NB4 (cell line): ENCODE measurements around the gene PARD3.

Experiments used
- MYC ChIP-seq: IDR thresholded peaks from 2 replicates; pipeline ENCODE4 v1.6.1; 2011; ENCODE audit warnings: low read depth, low read length
- POLR2A ChIP-seq: IDR thresholded peaks from 2 replicates; pipeline ENCODE4 v1.6.1; 2011; ENCODE audit warnings: mild to moderate bottlenecking; ENCODE audit not compliant: insufficient read length; ENCODE audit errors: extremely low read depth
- TF ChIP-seq, protein P1 (sequence below): IDR thresholded peaks from one replicate; pipeline ENCODE4 v1.5.1; 2012; ENCODE audit warnings: low read depth, low read length
- TF ChIP-seq, protein P2 (sequence below): IDR thresholded peaks from 2 replicates; pipeline ENCODE4 v1.6.1; 2011; ENCODE audit warnings: low read depth, low read length

DNA sequence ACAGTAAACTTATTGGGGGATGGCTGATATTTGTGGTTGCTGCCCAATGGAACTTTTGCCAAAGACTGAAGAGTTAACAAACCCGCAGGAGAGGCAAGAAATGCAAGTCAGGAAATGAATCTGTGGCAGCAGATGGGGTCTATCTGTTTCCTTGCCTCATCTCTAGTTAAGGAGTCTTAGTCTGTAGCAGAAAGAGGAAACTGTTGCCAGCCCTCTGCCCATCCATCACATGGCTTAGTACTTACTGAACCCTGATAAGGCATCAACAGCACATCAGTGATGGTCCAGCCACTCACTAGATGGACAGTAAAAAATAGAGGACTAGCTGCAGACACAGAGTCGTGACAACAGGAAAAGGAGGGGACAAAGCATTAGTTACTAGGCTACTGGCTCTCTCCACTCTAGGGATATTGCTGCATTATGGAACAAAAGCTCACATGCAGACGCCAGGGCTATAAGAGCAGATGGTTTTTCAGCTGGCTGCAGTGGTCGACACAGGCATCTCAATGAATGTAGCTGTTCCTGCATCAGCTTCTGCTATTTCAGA, 614.7 kb downstream of the PARD3 start:
- TF ChIP-seq, protein P1, sequence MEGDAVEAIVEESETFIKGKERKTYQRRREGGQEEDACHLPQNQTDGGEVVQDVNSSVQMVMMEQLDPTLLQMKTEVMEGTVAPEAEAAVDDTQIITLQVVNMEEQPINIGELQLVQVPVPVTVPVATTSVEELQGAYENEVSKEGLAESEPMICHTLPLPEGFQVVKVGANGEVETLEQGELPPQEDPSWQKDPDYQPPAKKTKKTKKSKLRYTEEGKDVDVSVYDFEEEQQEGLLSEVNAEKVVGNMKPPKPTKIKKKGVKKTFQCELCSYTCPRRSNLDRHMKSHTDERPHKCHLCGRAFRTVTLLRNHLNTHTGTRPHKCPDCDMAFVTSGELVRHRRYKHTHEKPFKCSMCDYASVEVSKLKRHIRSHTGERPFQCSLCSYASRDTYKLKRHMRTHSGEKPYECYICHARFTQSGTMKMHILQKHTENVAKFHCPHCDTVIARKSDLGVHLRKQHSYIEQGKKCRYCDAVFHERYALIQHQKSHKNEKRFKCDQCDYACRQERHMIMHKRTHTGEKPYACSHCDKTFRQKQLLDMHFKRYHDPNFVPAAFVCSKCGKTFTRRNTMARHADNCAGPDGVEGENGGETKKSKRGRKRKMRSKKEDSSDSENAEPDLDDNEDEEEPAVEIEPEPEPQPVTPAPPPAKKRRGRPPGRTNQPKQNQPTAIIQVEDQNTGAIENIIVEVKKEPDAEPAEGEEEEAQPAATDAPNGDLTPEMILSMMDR = no peak
- TF ChIP-seq POLR2A (no peak), MYC (no peak)
- TF ChIP-seq, protein P2, sequence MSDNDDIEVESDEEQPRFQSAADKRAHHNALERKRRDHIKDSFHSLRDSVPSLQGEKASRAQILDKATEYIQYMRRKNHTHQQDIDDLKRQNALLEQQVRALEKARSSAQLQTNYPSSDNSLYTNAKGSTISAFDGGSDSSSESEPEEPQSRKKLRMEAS = no peak
